ENCODE measurements around the gene GPR3. TPM values are rescaled to one million over a fixed set of nuclear protein-coding genes. Genes with fewer than 3 reads are reported as not detected.
A peak's percentile ranks its signal among the peaks of the same experiment; 100 is the strongest.

GPR3 gene
- total RNA-seq, 1 experiment from 2014 or later: 4.4 TPM

DNA sequence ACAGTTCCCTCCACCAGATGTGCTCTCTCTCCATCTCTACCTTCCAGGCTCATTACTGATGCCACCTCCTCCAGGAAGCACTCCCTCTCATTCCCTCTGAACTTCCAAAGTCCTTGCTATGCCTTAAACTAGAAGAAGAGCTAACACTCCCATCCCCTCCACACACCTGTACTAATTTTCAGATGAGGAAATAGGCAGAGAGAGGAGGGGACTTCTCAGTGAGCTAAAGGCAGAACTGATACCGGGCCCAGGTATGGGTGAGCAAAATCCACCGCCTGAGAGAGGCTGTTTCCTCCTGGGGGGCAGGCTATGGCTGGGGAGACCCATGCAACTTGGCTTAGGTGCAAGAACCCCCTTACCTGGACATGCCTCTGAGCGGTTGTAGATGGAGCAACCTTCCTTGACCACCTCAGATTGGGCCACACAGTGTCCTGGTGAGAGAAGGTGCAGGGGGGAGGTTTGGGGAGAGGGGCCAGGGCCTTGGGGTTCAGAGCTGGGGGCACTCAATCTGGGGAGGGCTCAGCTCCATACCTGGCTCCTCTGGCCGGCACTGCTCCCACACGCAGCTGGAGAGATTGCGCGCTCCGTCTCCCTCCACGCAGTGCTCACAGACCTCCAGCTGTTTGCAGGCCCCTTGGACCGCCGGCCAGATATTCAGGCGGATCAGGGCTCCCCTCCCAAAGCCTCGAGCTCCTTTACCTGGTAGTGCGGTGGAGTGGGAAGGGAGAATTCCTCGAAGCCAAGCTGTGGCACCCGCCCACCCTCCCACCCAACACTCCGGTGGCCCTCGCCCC is 10.3 kb upstream of the GPR3 start:
- Histone ChIP-seq H4K8ac (replicated peaks; ENCODE audit: insufficient read length, low read depth, low read length) (no peak overlapping the region), H2AFZ (ENCODE audit: low read length) (no peak overlapping the region), H4K91ac (ENCODE audit: insufficient read length, low read depth, low read length) (no peak overlapping the region), H3K79me2 (ENCODE audit: insufficient read depth, low read length) (no peaks in the 10 kb centered on the region), H2BK15ac (ENCODE audit: low read depth, low read length) (no peak overlapping the region), H3K14ac (ENCODE audit: insufficient read depth, low read length) (no peak overlapping the region), H3K9me3 (ENCODE audit: control insufficient read depth, low read depth, low read length) (no peaks in the 10 kb centered on the region), H2BK20ac (ENCODE audit: low read depth, low read length, poor library complexity, severe bottlenecking) (no peak overlapping the region), H3K23ac (ENCODE audit: insufficient read length, low read depth, low read length) (no peak overlapping the region), H3K56ac (ENCODE audit: insufficient read length, low read depth, low read length) (no peak overlapping the region), H3K4ac (ENCODE audit: low read depth, low read length) (no peak overlapping the region), H3K79me1 (ENCODE audit: insufficient read depth, low read depth, low read length, poor library complexity, severe bottlenecking) (no peaks in the 10 kb centered on the region), H2BK12ac (ENCODE audit: insufficient read length, low read depth, low read length) (no peak overlapping the region), H3K23me2 (ENCODE audit: insufficient read length, low read depth, low read length, poor library complexity, severe bottlenecking) (peaks cover 6% of the 10 kb centered on the region), H3T11ph (ENCODE audit: low read length) (no peak overlapping the region), H3K27ac (ENCODE audit: insufficient read length, low read depth, low read length) (no peak overlapping the region), H2BK5ac (ENCODE audit: insufficient read length, low read length) (no peak overlapping the region), H2BK120ac (ENCODE audit: low read depth, low read length, poor library complexity, severe bottlenecking) (no peak overlapping the region), H2AK5ac (ENCODE audit: insufficient read length, low read length) (no peak overlapping the region), H4K20me1 (ENCODE audit: control insufficient read depth, insufficient read depth, insufficient read length) (no peaks in the 10 kb centered on the region), H3K9ac (ENCODE audit: extremely low read depth, insufficient read length, low read length) (no peak overlapping the region), H3K4me1 (ENCODE audit: insufficient read depth, low read length) (no peaks in the 10 kb centered on the region; the same call in 1 of the 2 replicates), H3K4me2 (ENCODE audit: insufficient read depth, insufficient read length, low read length) (peak overlapping the region; percentile 57), H3K27me3 (ENCODE audit: insufficient read depth, low read length) (no peaks in the 10 kb centered on the region), H3K18ac (ENCODE audit: insufficient read length, low read depth, low read length) (no peak overlapping the region), H4K5ac (ENCODE audit: insufficient read length, low read depth, low read length) (no peak overlapping the region)
- TF ChIP-seq, protein P1, sequence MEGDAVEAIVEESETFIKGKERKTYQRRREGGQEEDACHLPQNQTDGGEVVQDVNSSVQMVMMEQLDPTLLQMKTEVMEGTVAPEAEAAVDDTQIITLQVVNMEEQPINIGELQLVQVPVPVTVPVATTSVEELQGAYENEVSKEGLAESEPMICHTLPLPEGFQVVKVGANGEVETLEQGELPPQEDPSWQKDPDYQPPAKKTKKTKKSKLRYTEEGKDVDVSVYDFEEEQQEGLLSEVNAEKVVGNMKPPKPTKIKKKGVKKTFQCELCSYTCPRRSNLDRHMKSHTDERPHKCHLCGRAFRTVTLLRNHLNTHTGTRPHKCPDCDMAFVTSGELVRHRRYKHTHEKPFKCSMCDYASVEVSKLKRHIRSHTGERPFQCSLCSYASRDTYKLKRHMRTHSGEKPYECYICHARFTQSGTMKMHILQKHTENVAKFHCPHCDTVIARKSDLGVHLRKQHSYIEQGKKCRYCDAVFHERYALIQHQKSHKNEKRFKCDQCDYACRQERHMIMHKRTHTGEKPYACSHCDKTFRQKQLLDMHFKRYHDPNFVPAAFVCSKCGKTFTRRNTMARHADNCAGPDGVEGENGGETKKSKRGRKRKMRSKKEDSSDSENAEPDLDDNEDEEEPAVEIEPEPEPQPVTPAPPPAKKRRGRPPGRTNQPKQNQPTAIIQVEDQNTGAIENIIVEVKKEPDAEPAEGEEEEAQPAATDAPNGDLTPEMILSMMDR (conservative IDR thresholded peaks at IDR 0.05): no peak
- H3K27me3 Mint-ChIP-seq (ENCODE audit: low read depth): peaks cover 25% of the 10 kb centered on the region
- WGBS (ENCODE audit: extremely low coverage, insufficient read length, low lambda C conversion rate): no CpG with 5 or more reads among the region's 18 CpGs
- no peaks in the 10 kb centered on the region; a peak in 1 of 7 replicates for H3K36me3 Mint-ChIP-seq (ENCODE audit: insufficient read depth in 1 of 3, low read depth in 3 of 3)
- H3K27ac Mint-ChIP-seq: no peak overlapping the region
- DNase-seq: no peak
- no peaks in the 10 kb centered on the region; a peak in 1 of 5 replicates for H3K9me3 Mint-ChIP-seq
- H3K4me3 Mint-ChIP-seq: peak overlapping the region; percentile 55 to 77; a peak in 3 of 5 replicates
- H3K4me1 Mint-ChIP-seq: peaks cover 8 to 17% of the 10 kb centered on the region in 2 experiments

Measured in H9 (cell line).